K562 (cell line): ENCODE data around the gene UBE2E2. TPM values are rescaled to one million over a fixed set of nuclear protein-coding genes. Genes with fewer than 3 reads are reported as not detected.

Source experiments
- ATAC-seq: fragments of 200-7000 bp; cut with Tn5 transposase; 3 replicates; pipeline ENCODE4 v1.9.1; 2020; ENCODE audit warnings: moderate library complexity
- BruUV-seq: library from RNA; stranded (reverse); fragments of 400-500 nt; replicated peaks from 2 replicates; lab custom pipeline; 2021; lab: Mats Ljungman, UMichigan
- CTCF ChIA-PET: fragments of 300-600 bp; formaldehyde crosslinking; extraction: SDS; loops from one replicate; lab custom pipeline; 2021; ENCODE audit warnings: low intra/inter-chr PET ratio; lab: Yijun Ruan, JAX
- POLR2A ChIA-PET: fragments of 300-600, 350-650 bp; sonication (Branson Sonifier 250); formaldehyde crosslinking; extraction: SDS; loops from one replicate; lab custom pipeline; 2021; ENCODE audit warnings: antibody characterized with exemption, inconsistent platforms; lab: Yijun Ruan, JAX
- DNase-seq, 4 experiments: peaks; one replicate each; pipeline versions ENCODE4 v3.0.0 to v3.0.0-alpha.2; 2011 to 2018; ENCODE audit warnings: low spot score in 3 of 4, mixed read lengths in 3 of 4; ENCODE audit errors: extremely low read depth in 1 of 4
- FAIRE-seq: peaks from 2 replicates; lab custom pipeline; 2011; peaks lifted over from hg19 to GRCh38; lab: Jason Lieb, UNC
- H2AFZ ChIP-seq: 2 replicates; pipeline ENCODE4 v1.6.0; 2011; ENCODE audit warnings: low read depth, low read length, control low read depth, inconsistent platforms
- H3K27ac ChIP-seq: fragments of 200-600 bp; 3 replicates; pipeline ENCODE4 v1.8.0; 2011; ENCODE audit warnings: low read depth, mild to moderate bottlenecking, control low read depth, inconsistent platforms, low read length, moderate library complexity, mixed read lengths; ENCODE audit errors: extremely low read depth
- H3K27me3 ChIP-seq, 2 experiments: fragments of 300-600 bp in 1 of 2; 2 replicates in 1 of 2; 3 replicates in 1 of 2; pipeline versions ENCODE4 v1.6.0 to v1.8.0; 2011; ENCODE audit warnings: inconsistent platforms in 2 of 2, low read length in 2 of 2, mild to moderate bottlenecking in 1 of 2, mixed read lengths in 1 of 2, moderate library complexity in 1 of 2; ENCODE audit not compliant: control insufficient read depth in 2 of 2, insufficient read depth in 2 of 2
- H3K36me3 ChIP-seq: fragments of 300-600 bp; 3 replicates; pipeline ENCODE4 v1.8.0; 2011; ENCODE audit warnings: mild to moderate bottlenecking, low read length, inconsistent platforms; ENCODE audit not compliant: control insufficient read depth, insufficient read depth
- H3K4me1 ChIP-seq, 2 experiments: fragments of 200-600 bp in 1 of 2; replicated peaks in 1 of 2; 2 replicates in 1 of 2; 3 replicates in 1 of 2; pipeline versions ENCODE4 v1.5.1 to v1.8.0; 2011; ENCODE audit warnings: inconsistent platforms in 2 of 2, low read length in 2 of 2, mild to moderate bottlenecking in 1 of 2, mixed read lengths in 1 of 2, moderate library complexity in 1 of 2; ENCODE audit not compliant: control insufficient read depth in 2 of 2, insufficient read depth in 2 of 2
- H3K4me2 ChIP-seq: 2 replicates; pipeline ENCODE4 v1.6.1; 2011; ENCODE audit warnings: low read length, control low read depth, inconsistent platforms, mixed read lengths; ENCODE audit not compliant: insufficient read depth
- H3K4me3 ChIP-seq: fragments of 200-600 bp; sonication (generic), shearing (Covaris generic); 2 replicates; pipeline ENCODE4 v1.5.1; 2016; ENCODE audit warnings: control low read depth, inconsistent platforms
- H3K79me2 ChIP-seq: fragments of 200-600 bp; 3 replicates; pipeline ENCODE4 v1.8.0; 2011; ENCODE audit warnings: low read length, inconsistent platforms; ENCODE audit not compliant: control insufficient read depth, insufficient read depth
- H3K9ac ChIP-seq, 2 experiments: 2 replicates each; pipeline versions ENCODE4 v1.6.0 to v1.6.1; 2011; ENCODE audit warnings: low read depth in 2 of 2, low read length in 2 of 2, control low read depth in 1 of 2, inconsistent platforms in 1 of 2, mild to moderate bottlenecking in 1 of 2, mixed read lengths in 1 of 2; ENCODE audit not compliant: insufficient read depth in 1 of 2
- H3K9me1 ChIP-seq: one replicate; pipeline ENCODE4 v1.6.0; 2011; ENCODE audit warnings: inconsistent platforms, mild to moderate bottlenecking, low read length, moderate library complexity; ENCODE audit not compliant: control insufficient read depth, insufficient read depth
- H3K9me3 ChIP-seq: replicated peaks from 2 replicates; pipeline ENCODE4 v1.5.1; 2011; ENCODE audit warnings: low read depth, low read length, inconsistent platforms; ENCODE audit not compliant: control insufficient read depth, insufficient read depth
- H4K20me1 ChIP-seq: replicated peaks from 2 replicates; pipeline ENCODE4 v1.6.1; 2011; ENCODE audit warnings: low read length, inconsistent platforms, mixed read lengths; ENCODE audit not compliant: control insufficient read depth, insufficient read depth
- BRF1 ChIP-seq: IDR thresholded peaks from 3 replicates; pipeline ENCODE4 v1.6.1; 2011; ENCODE audit warnings: borderline replicate concordance, mild to moderate bottlenecking; ENCODE audit not compliant: insufficient read length; ENCODE audit errors: extremely low read depth
- CEBPB ChIP-seq: fragments of 450-650 bp; IDR thresholded peaks from 2 replicates; pipeline ENCODE4 v1.6.1; 2016; ENCODE audit warnings: missing genetic modification characterization, missing compliant biosample characterization
- EHMT2 ChIP-seq: fragments of 450-650 bp; IDR thresholded peaks from 2 replicates; pipeline ENCODE4 v1.6.1; 2018; ENCODE audit warnings: antibody characterized with exemption
- EZH2 ChIP-seq: IDR thresholded peaks from 2 replicates; pipeline ENCODE4 v1.6.1; 2012; ENCODE audit warnings: low read depth, mild to moderate bottlenecking, inconsistent platforms, low read length, borderline replicate concordance
- HMGN3 ChIP-seq: IDR thresholded peaks from 2 replicates; pipeline ENCODE4 v1.6.1; 2011; ENCODE audit warnings: borderline replicate concordance, low read depth, mild to moderate bottlenecking, mixed read lengths, low read length; ENCODE audit not compliant: insufficient read length; ENCODE audit errors: extremely low read depth
- KLF6 ChIP-seq: fragments of 250-450 bp; sonication (Bioruptor Pico); IDR thresholded peaks from 2 replicates; pipeline ENCODE4 v1.4.0; 2020; ENCODE audit warnings: mild to moderate bottlenecking, moderate library complexity, borderline replicate concordance
- L3MBTL2 ChIP-seq: fragments of 450-650 bp; IDR thresholded peaks from 2 replicates; pipeline ENCODE4 v1.6.1; 2016; ENCODE audit warnings: mild to moderate bottlenecking, moderate library complexity
- MBD2 ChIP-seq: sonication (generic); IDR thresholded peaks from 2 replicates; pipeline ENCODE4 v1.6.1; 2016; ENCODE audit warnings: low read depth, borderline replicate concordance
- MIER1 ChIP-seq: fragments of 450-650 bp; IDR thresholded peaks from 2 replicates; pipeline ENCODE4 v1.6.1; 2016; ENCODE audit warnings: antibody characterized with exemption, mild to moderate bottlenecking, low read depth
- MYBL2 ChIP-seq, 2 experiments: fragments of 450-650 bp in 1 of 2; sonication (generic) in 1 of 2; formaldehyde crosslinking in 1 of 2; IDR thresholded peaks; 2 replicates each; pipeline versions ENCODE4 v1.6.1 to v1.8.1; 2017 to 2022; ENCODE audit warnings: borderline replicate concordance in 1 of 2, inconsistent platforms in 1 of 2, low read depth in 1 of 2, mild to moderate bottlenecking in 1 of 2, missing genetic modification reagents in 1 of 2, moderate library complexity in 1 of 2
- NCOR1 ChIP-seq: fragments of 450-650 bp; IDR thresholded peaks from 2 replicates; pipeline ENCODE4 v1.6.1; 2016; ENCODE audit warnings: mild to moderate bottlenecking, moderate library complexity
- PHB2 ChIP-seq: fragments of 450-650 bp; IDR thresholded peaks from 2 replicates; pipeline ENCODE4 v1.6.1; 2017; ENCODE audit warnings: low read depth
- SREBF2 ChIP-seq: sonication (generic); formaldehyde crosslinking; IDR thresholded peaks from 2 replicates; pipeline ENCODE4 v1.4.0; 2020; ENCODE audit warnings: mild to moderate bottlenecking, missing genetic modification reagents
- TOE1 ChIP-seq, 2 experiments: fragments of 450-650 bp in 1 of 2; sonication (generic) in 1 of 2; formaldehyde crosslinking in 1 of 2; IDR thresholded peaks; 2 replicates each; pipeline versions ENCODE4 v1.7.1 to v1.8.0; 2016 to 2022; ENCODE audit warnings: borderline replicate concordance in 2 of 2, mild to moderate bottlenecking in 2 of 2, antibody characterized with exemption in 1 of 2, inconsistent platforms in 1 of 2, low read depth in 1 of 2, missing genetic modification reagents in 1 of 2, moderate library complexity in 1 of 2
- ZC3H8 ChIP-seq: fragments of 450-650 bp; IDR thresholded peaks from 2 replicates; pipeline ENCODE4 v1.6.1; 2017
- ZNF197 ChIP-seq: fragments of 200-800 bp; sonication (Bioruptor generic); IDR thresholded peaks from 2 replicates; pipeline ENCODE4 v1.6.1; 2016; ENCODE audit warnings: low read depth, missing genetic modification characterization, missing compliant biosample characterization
- ZNF224 ChIP-seq: sonication (generic); formaldehyde crosslinking; IDR thresholded peaks from 2 replicates; pipeline ENCODE4 v1.8.0; 2022; ENCODE audit warnings: mild to moderate bottlenecking, missing genetic modification reagents
- WGBS: fragments of 100-300 bp; shearing (Covaris generic); methylation state at CpG from one replicate; pipeline ENCODE4 v1.1.6; 2016; ENCODE audit warnings: low coverage, mixed read lengths; ENCODE audit not compliant: insufficient coverage; ENCODE audit errors: missing lambda C conversion rate; 5-methylcytosine and 5-hydroxymethylcytosine counted together
- in situ Hi-C: fragments of 300-500 bp; cut with MboI; formaldehyde crosslinking; loops from 4 replicates; pipeline ENCODE4 v1.15.0; 2018; ENCODE audit warnings: inconsistent platforms, mixed read lengths
- intact Hi-C: fragments of 100-400 bp; cut with micrococcal nuclease; formaldehyde crosslinking; loops from 2 replicates; pipeline ENCODE4 v1.14.2; 2022
- polyA plus RNA-seq, 8 experiments: library from polyadenylated mRNA; depleted of rRNA in 4 of 8; stranded (reverse) in 5 of 8; unstranded in 3 of 8; fragments of >200 nt; fragmentation: Nextera tagmentation in 2 of 8; fragmentation: Illumina TruSeq in 1 of 8; extraction: Ambion mirVana in 2 of 8; extraction: Trizol in 1 of 8; gene quantifications; 2 replicates each; pipeline versions ENCODE4 v1.2.1 to v1.2.3, GENCODE V29; 2011 to 2014; ENCODE audit warnings: inconsistent platforms in 1 of 8, missing spikeins in 1 of 8
- total RNA-seq, 7 experiments: library from RNA; depleted of rRNA in 6 of 7; stranded (reverse); fragments of >200 nt in 6 of 7; fragmentation: Illumina TruSeq in 2 of 7; extraction: Trizol in 2 of 7; gene quantifications; 2 replicates each; pipeline versions ENCODE4 v1.2.1 to v1.2.3, GENCODE V29; 2011 to 2021; ENCODE audit warnings: low replicate concordance in 1 of 7
- TF ChIP-seq, protein P1 (sequence below): fragments of 150-350 bp; IDR thresholded peaks from 2 replicates; pipeline ENCODE4 v1.6.1; 2014; ENCODE audit warnings: low read depth, mild to moderate bottlenecking, low read length, borderline replicate concordance
- TF ChIP-seq, protein P2 (sequence below): fragments of 450-650 bp; IDR thresholded peaks from 2 replicates; pipeline ENCODE4 v1.6.1; 2016; ENCODE audit warnings: antibody characterized with exemption

Gene UBE2E2
- total and polyA plus RNA-seq, 9 of the 15 experiments (the other 6 are each of a cell fraction or from before 2014, with no cell fraction given) = 0.22 to 5.1 (median 1.9) TPM

DNA sequence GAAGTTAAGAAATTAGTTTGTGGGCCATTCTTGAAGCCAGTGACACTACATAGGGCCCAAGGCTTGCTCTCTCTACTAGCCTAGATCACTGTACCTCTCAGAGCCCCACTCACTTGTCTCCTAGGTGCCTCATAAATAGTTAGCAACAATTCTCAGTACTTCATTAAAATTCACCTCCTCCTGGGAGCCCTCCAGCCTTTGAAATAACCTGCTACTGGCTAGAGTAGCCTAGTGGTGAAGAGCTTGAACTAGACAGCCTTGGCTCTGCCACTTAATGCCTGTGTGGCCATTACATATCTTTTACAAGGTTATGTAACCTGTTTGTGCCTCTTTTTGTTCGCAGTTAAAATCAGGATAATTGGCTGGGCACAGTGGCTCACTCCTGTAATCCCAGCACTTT is 89.3 kb downstream of the UBE2E2 start:
- ATAC-seq (no peak), DNase-seq (no peak), FAIRE-seq (no peak)
- BruUV-seq = no TSS peak
- no peak overlapping the region for H3K4me2 ChIP-seq
- no peak overlapping the region for H2AFZ ChIP-seq
- no peak overlapping the region for H3K9ac ChIP-seq
- H3K79me2 ChIP-seq = no peaks in the 10 kb centered on the region
- H3K27me3 ChIP-seq = no peaks in the 10 kb centered on the region
- POLR2A ChIA-PET = no interaction called here
- H3K27ac ChIP-seq = no peak overlapping the region
- 0% methylated on average over 1 of the region's 1 CpG for WGBS
- in situ Hi-C loops = no loop called here
- H3K4me3 ChIP-seq = no peak overlapping the region
- no peaks in the 10 kb centered on the region for H3K9me1 ChIP-seq
- no peaks in the 10 kb centered on the region for H3K4me1 ChIP-seq
- no peaks in the 10 kb centered on the region for H4K20me1 ChIP-seq
- CTCF ChIA-PET = no interaction called here
- H3K36me3 ChIP-seq = no peaks in the 10 kb centered on the region
- TF ChIP-seq MYBL2 (IDR thresholded peaks at IDR 0.05; ENCODE audit: low read depth) (no peak), MYBL2 (CRISPR knock-in tag; IDR thresholded peaks at IDR 0.05; ENCODE audit: borderline replicate concordance) (no peak), MIER1 (no peak), SREBF2 (CRISPR knock-in tag) (no peak), CEBPB (tag) (no peak), TOE1 (IDR thresholded peaks at IDR 0.05; ENCODE audit: borderline replicate concordance) (no peak), TOE1 (CRISPR knock-in tag; IDR thresholded peaks at IDR 0.05; ENCODE audit: borderline replicate concordance, low read depth) (no peak), L3MBTL2 (no peak), NCOR1 (no peak), ZC3H8 (no peak), MBD2 (no peak), KLF6 (CRISPR knock-in tag) (no peak), EHMT2 (no peak), PHB2 (no peak), HMGN3 (no peak), ZNF197 (CRISPR knock-in tag) (no peak), ZNF224 (CRISPR knock-in tag) (no peak), EZH2 (no peak), BRF1 (no peak)
- TF ChIP-seq, protein P1, sequence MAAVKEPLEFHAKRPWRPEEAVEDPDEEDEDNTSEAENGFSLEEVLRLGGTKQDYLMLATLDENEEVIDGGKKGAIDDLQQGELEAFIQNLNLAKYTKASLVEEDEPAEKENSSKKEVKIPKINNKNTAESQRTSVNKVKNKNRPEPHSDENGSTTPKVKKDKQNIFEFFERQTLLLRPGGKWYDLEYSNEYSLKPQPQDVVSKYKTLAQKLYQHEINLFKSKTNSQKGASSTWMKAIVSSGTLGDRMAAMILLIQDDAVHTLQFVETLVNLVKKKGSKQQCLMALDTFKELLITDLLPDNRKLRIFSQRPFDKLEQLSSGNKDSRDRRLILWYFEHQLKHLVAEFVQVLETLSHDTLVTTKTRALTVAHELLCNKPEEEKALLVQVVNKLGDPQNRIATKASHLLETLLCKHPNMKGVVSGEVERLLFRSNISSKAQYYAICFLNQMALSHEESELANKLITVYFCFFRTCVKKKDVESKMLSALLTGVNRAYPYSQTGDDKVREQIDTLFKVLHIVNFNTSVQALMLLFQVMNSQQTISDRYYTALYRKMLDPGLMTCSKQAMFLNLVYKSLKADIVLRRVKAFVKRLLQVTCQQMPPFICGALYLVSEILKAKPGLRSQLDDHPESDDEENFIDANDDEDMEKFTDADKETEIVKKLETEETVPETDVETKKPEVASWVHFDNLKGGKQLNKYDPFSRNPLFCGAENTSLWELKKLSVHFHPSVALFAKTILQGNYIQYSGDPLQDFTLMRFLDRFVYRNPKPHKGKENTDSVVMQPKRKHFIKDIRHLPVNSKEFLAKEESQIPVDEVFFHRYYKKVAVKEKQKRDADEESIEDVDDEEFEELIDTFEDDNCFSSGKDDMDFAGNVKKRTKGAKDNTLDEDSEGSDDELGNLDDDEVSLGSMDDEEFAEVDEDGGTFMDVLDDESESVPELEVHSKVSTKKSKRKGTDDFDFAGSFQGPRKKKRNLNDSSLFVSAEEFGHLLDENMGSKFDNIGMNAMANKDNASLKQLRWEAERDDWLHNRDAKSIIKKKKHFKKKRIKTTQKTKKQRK = no peak
- TF ChIP-seq, protein P2, sequence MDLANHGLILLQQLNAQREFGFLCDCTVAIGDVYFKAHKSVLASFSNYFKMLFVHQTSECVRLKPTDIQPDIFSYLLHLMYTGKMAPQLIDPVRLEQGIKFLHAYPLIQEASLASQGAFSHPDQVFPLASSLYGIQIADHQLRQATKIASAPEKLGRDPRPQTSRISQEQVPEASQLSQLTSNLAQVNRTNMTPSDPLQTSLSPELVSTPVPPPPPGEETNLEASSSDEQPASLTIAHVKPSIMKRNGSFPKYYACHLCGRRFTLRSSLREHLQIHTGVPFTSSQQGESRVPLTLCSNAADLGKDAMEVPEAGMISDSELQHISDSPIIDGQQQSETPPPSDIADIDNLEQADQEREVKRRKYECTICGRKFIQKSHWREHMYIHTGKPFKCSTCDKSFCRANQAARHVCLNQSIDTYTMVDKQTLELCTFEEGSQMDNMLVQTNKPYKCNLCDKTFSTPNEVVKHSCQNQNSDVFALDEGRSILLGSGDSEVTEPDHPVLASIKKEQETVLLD = no peak
- TF ChIP-seq, all 486 proteins: peak for 0
- H3K9me3 ChIP-seq = no peaks in the 10 kb centered on the region; the same call in 1 of the 2 replicates
- intact Hi-C loops = no loop called here
